B cell (primary cell): Measurements from ENCODE around the gene JCHAIN. TPM values are rescaled to one million over a fixed set of nuclear protein-coding genes. Genes with fewer than 3 reads are reported as not detected.

Experiments used
- ATAC-seq: fragments of 200-7000 bp; cut with Tn5 transposase; one replicate; pipeline ENCODE4 v1.10.0; 2021; ENCODE audit warnings: low read depth, mild to moderate bottlenecking, moderate number of reproducible peaks, moderate library complexity
- CTCF ChIA-PET: fragments of 350-600 bp; sonication (Branson Sonifier 250); formaldehyde crosslinking; loops from one replicate; lab custom pipeline; 2021; ENCODE audit warnings: antibody characterized with exemption, inconsistent platforms; lab: Charles Lee
- POLR2A ChIA-PET: fragments of 350-600 bp; sonication (Branson Sonifier 250); formaldehyde crosslinking; loops from one replicate; lab custom pipeline; 2021; ENCODE audit warnings: antibody characterized with exemption; lab: Charles Lee
- DNase-seq: peaks from one replicate; pipeline ENCODE4 v3.0.0; 2013
- H2AFZ ChIP-seq: 2 replicates; pipeline ENCODE4 v1.6.1; 2012; ENCODE audit warnings: mild to moderate bottlenecking, low read depth, low read length; ENCODE audit not compliant: insufficient read depth, poor library complexity, severe bottlenecking
- H3K27ac ChIP-seq, 2 donors: 1 replicate in 1 of 2; 2 replicates in 1 of 2; pipeline ENCODE4 v1.5.1; 2012 to 2013; ENCODE audit warnings: low read length in 2 of 2, mild to moderate bottlenecking in 2 of 2, moderate library complexity in 1 of 2
- H3K27me3 ChIP-seq, 4 experiments: fragments of 200-600 bp in 1 of 4; sonication (generic) in 1 of 4; replicated peaks in 1 of 4; 1 replicate in 2 of 4; 2 replicates in 2 of 4; pipeline versions ENCODE4 v1.6.1 to v1.7.0; 2013 to 2016; ENCODE audit warnings: low read length in 3 of 4, mild to moderate bottlenecking in 2 of 4, mixed read lengths in 1 of 4, moderate library complexity in 1 of 4; ENCODE audit not compliant: insufficient read depth in 4 of 4, control insufficient read depth in 3 of 4; ENCODE audit errors: control extremely low read depth in 1 of 4
- H3K36me3 ChIP-seq, 2 experiments: replicated peaks in 1 of 2; 1 replicate in 1 of 2; 2 replicates in 1 of 2; pipeline versions ENCODE4 v1.6.1 to v1.7.1; 2013; ENCODE audit warnings: low read length in 1 of 2; ENCODE audit not compliant: insufficient read depth in 2 of 2, control insufficient read depth in 1 of 2; ENCODE audit errors: control extremely low read depth in 1 of 2, extremely low read depth in 1 of 2
- H3K4me1 ChIP-seq, 2 donors: fragments of 200-600 bp in 1 of 2; sonication (generic) in 1 of 2; 1 replicate in 1 of 2; 2 replicates in 1 of 2; pipeline versions ENCODE4 v1.5.1 to v1.6.1; 2013 to 2017; ENCODE audit warnings: low read length in 2 of 2; ENCODE audit not compliant: control insufficient read depth in 2 of 2, insufficient read depth in 2 of 2
- H3K4me2 ChIP-seq: replicated peaks from 2 replicates; pipeline ENCODE3; 2012; ENCODE audit warnings: mild to moderate bottlenecking, low read depth, low read length; ENCODE audit not compliant: poor library complexity, severe bottlenecking
- H3K4me3 ChIP-seq, 5 experiments: fragments of 200-600 bp in 1 of 5; sonication (generic) in 1 of 5; 1 replicate in 3 of 5; 2 replicates in 2 of 5; pipeline versions ENCODE4 v1.5.1 to v1.7.0; 2011 to 2016; ENCODE audit warnings: low read length in 4 of 5, mild to moderate bottlenecking in 4 of 5, low read depth in 2 of 5, control low read depth in 1 of 5, moderate library complexity in 1 of 5; ENCODE audit not compliant: insufficient read depth in 1 of 5; ENCODE audit errors: control extremely low read depth in 1 of 5, extremely low read depth in 1 of 5
- H3K79me2 ChIP-seq: fragments of 200-600 bp; sonication (generic); one replicate; pipeline ENCODE4 v1.6.0; 2016; ENCODE audit warnings: low read length; ENCODE audit not compliant: control insufficient read depth, insufficient read depth
- H3K9ac ChIP-seq: fragments of 200-600 bp; sonication (generic); 2 replicates; pipeline ENCODE4 v1.6.1; 2017; ENCODE audit warnings: mild to moderate bottlenecking, low read length, moderate library complexity
- H3K9me3 ChIP-seq, 3 donors: one replicate each; pipeline versions ENCODE4 v1.6.1 to v1.7.1; 2013; ENCODE audit warnings: low read length in 2 of 3; ENCODE audit not compliant: control insufficient read depth in 2 of 3, insufficient read depth in 1 of 3; ENCODE audit errors: control extremely low read depth in 1 of 3
- H4K20me1 ChIP-seq: 2 replicates; pipeline ENCODE4 v1.6.0; 2012; ENCODE audit warnings: mild to moderate bottlenecking, low read length; ENCODE audit not compliant: insufficient read depth, control insufficient read depth, poor library complexity, severe bottlenecking
- H3K27ac Mint-ChIP-seq: one replicate; pipeline ENCODE4 v1.8.0; 2021; ENCODE audit warnings: mixed read lengths
- H3K27me3 Mint-ChIP-seq: one replicate; pipeline ENCODE4 v1.8.0; 2021; ENCODE audit warnings: mixed read lengths
- H3K4me1 Mint-ChIP-seq: one replicate; pipeline ENCODE4 v1.8.0; 2021; ENCODE audit warnings: mixed read lengths
- H3K4me3 Mint-ChIP-seq: one replicate; pipeline ENCODE4 v1.8.0; 2021; ENCODE audit warnings: mixed read lengths
- H3K9me3 Mint-ChIP-seq: one replicate; pipeline ENCODE4 v1.8.0; 2022; ENCODE audit warnings: mixed read lengths; ENCODE audit not compliant: insufficient read depth
- EZH2 ChIP-seq: IDR thresholded peaks from 2 replicates; pipeline ENCODE4 v1.6.1; 2012; ENCODE audit warnings: borderline replicate concordance, low read depth, mild to moderate bottlenecking, moderate library complexity, low read length; ENCODE audit not compliant: insufficient read depth, poor library complexity, severe bottlenecking
- WGBS: methylation state at CpG from one replicate; pipeline ENCODE4 v1.1.5; 2013; ENCODE audit warnings: missing lambda C conversion rate; ENCODE audit not compliant: insufficient coverage; 5-methylcytosine and 5-hydroxymethylcytosine counted together
- intact Hi-C: fragments of 100-400 bp; cut with micrococcal nuclease; formaldehyde crosslinking; loops from one replicate; pipeline ENCODE4 v1.10.0; 2022
- polyA plus RNA-seq: library from polyadenylated mRNA; depleted of rRNA; stranded (reverse); fragments of >200 nt; gene quantifications from 2 replicates; pipeline ENCODE4 v1.2.3, GENCODE V29; 2012
- total RNA-seq, 2 donors: library from RNA; stranded (reverse); fragments of 120-200 nt in 1 of 2; gene quantifications; 1 replicate in 1 of 2; 2 replicates in 1 of 2; pipeline versions ENCODE4 v1.2.3 to v1.2.4, GENCODE V29; 2013 to 2022
- TF ChIP-seq, protein P1 (sequence below): fragments of 200-600 bp; IDR thresholded peaks from one replicate; pipeline ENCODE4 v1.8.0; 2022; ENCODE audit warnings: antibody characterized with exemption, mild to moderate bottlenecking

The JCHAIN gene
- total and polyA plus RNA-seq, 2 donors (not counting 1 experiment from before 2014, with no cell fraction given), result 90.8 to 441 TPM

DNA sequence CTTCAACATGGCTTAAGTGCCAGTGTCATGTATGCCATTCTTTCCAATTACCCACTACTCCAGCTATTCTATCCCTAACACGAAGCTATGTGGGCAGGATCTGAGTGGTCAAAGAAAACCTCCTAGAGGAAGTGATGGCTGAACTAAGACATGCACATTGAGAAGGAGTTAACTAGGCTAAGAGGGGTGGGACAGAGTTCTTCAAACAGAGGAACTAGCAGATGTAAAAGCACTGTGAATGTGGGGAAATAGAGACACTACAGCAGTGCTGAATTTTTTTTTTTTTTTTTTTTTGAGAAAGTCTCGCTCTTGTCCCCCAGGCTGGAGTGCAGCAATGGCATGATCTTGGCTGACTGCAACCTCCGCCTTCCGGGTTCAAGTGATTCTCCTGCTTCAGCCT is 6.2 kb downstream of the JCHAIN start:
- H3K4me3 ChIP-seq, result no peak overlapping the region
- TF ChIP-seq EZH2, result no peak
- TF ChIP-seq, protein P1, sequence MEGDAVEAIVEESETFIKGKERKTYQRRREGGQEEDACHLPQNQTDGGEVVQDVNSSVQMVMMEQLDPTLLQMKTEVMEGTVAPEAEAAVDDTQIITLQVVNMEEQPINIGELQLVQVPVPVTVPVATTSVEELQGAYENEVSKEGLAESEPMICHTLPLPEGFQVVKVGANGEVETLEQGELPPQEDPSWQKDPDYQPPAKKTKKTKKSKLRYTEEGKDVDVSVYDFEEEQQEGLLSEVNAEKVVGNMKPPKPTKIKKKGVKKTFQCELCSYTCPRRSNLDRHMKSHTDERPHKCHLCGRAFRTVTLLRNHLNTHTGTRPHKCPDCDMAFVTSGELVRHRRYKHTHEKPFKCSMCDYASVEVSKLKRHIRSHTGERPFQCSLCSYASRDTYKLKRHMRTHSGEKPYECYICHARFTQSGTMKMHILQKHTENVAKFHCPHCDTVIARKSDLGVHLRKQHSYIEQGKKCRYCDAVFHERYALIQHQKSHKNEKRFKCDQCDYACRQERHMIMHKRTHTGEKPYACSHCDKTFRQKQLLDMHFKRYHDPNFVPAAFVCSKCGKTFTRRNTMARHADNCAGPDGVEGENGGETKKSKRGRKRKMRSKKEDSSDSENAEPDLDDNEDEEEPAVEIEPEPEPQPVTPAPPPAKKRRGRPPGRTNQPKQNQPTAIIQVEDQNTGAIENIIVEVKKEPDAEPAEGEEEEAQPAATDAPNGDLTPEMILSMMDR, result no peak
- Mint-ChIP-seq H3K27ac (peak overlapping the region; percentile 81), H3K27me3 (no peaks in the 10 kb centered on the region), H3K9me3 (no peaks in the 10 kb centered on the region), H3K4me3 (peak overlapping the region; percentile 59), H3K4me1 (peaks cover 29% of the 10 kb centered on the region)
- DNase-seq (no peak), ATAC-seq (no peak)
- no peaks in the 10 kb centered on the region for H4K20me1 ChIP-seq
- no peak overlapping the region for H3K4me2 ChIP-seq
- H3K9me3 ChIP-seq, result no peaks in the 10 kb centered on the region
- H3K4me1 ChIP-seq, result peaks cover 9 to 14% of the 10 kb centered on the region in 2 donors
- H3K27ac ChIP-seq, result no peak overlapping the region
- no peaks in the 10 kb centered on the region for H3K27me3 ChIP-seq
- peaks cover 6 to 48% of the 10 kb centered on the region in 2 experiments for H3K36me3 ChIP-seq
- CTCF ChIA-PET, result interaction anchor here (0.6 to 1.7 kb wide), 7 partner anchors 8 to 1643 kb away, joined by 3 to 9 read pairs (median 3); no protein-coding TSS in a partner anchor
- H3K79me2 ChIP-seq, result peaks cover 23% of the 10 kb centered on the region
- POLR2A ChIA-PET, result interaction anchor here (0.7 kb wide), 1 partner anchor 8 kb away, joined by 11 read pairs; no protein-coding TSS in a partner anchor
- no peak overlapping the region for H3K9ac ChIP-seq
- no peak overlapping the region for H2AFZ ChIP-seq
- 57% methylated on average over 1 of the region's 4 CpGs for WGBS
- intact Hi-C loops, result no loop called here

- Histone ChIP-seq H3K4me1 (peaks cover 0 to 11% of the 10 kb centered on the region in 2 donors), H3K27ac (peak overlapping the region in 1 of 2 donors; percentile 30), H3K79me2 (peaks cover 16% of the 10 kb centered on the region), H3K4me2 (no peak overlapping the region), H2AFZ (no peak overlapping the region), H3K27me3 (no peaks in the 10 kb centered on the region), H4K20me1 (no peaks in the 10 kb centered on the region), H3K36me3 (peaks cover 13 to 54% of the 10 kb centered on the region in 2 experiments), H3K9me3 (no peaks in the 10 kb centered on the region), H3K9ac (no peak overlapping the region), H3K4me3 (no peak overlapping the region)
- ATAC-seq, result no peak
- Mint-ChIP-seq H3K27ac (peak overlapping the region; percentile 28), H3K9me3 (no peaks in the 10 kb centered on the region), H3K27me3 (no peaks in the 10 kb centered on the region), H3K4me3 (no peak overlapping the region), H3K4me1 (peaks cover 26% of the 10 kb centered on the region)
- DNase-seq, result no peak
- intact Hi-C loops, result no loop called here
- 91% methylated on average over 3 of the region's 3 CpGs for WGBS
- POLR2A ChIA-PET, result no interaction called here
- CTCF ChIA-PET, result no interaction called here
- TF ChIP-seq EZH2, result no peak
- TF ChIP-seq, protein P1, result no peak
Observed at GRCh38 chr4:70658418-70658817, 7.9 kb downstream of the JCHAIN start.
